Pancreas (tissue), 10 donors: ENCODE results near the gene SLC14A1. TPM values are rescaled to one million over a fixed set of nuclear protein-coding genes. Genes with fewer than 3 reads are reported as not detected.
A peak's percentile ranks its signal among the peaks of the same experiment; 100 is the strongest.

ENCODE experiments used
- ATAC-seq, 4 donors: fragments of 200-7000 bp; cut with Tn5 transposase; one replicate each; pipeline versions ENCODE4 v1.8.0 to v1.9.1; 2020; ENCODE audit warnings: mild to moderate bottlenecking in 4 of 4, moderate library complexity in 4 of 4
- DNase-seq, 6 donors: peaks; one replicate each; pipeline ENCODE4 v3.0.0-alpha.2; 2020
- FAIRE-seq: peaks from 2 replicates; lab custom pipeline; 2012; peaks lifted over from hg19 to GRCh38; lab: Jason Lieb, UNC
- H3K27ac ChIP-seq, 4 donors: fragments of 200-600 bp; sonication (generic); 1 replicate in 3 of 4; 2 replicates in 1 of 4; pipeline versions ENCODE4 v1.5.0 to v1.8.0; 2020
- H3K27me3 ChIP-seq, 4 donors: fragments of 200-600 bp; one replicate each; pipeline ENCODE4 v1.8.0; 2021
- H3K36me3 ChIP-seq, 3 donors: fragments of 200-600 bp; sonication (generic) in 1 of 3; one replicate each; pipeline versions ENCODE4 v1.5.0 to v1.8.0; 2020 to 2021
- H3K4me1 ChIP-seq, 3 donors: fragments of 200-600 bp; one replicate each; pipeline ENCODE4 v1.8.0; 2021
- H3K4me3 ChIP-seq, 4 donors: fragments of 200-600 bp; sonication (generic) in 2 of 4; one replicate each; pipeline versions ENCODE4 v1.5.0 to v1.8.0; 2020 to 2021
- H3K9me3 ChIP-seq, 4 donors: fragments of 200-600 bp; one replicate each; pipeline ENCODE4 v1.8.0; 2021
- CTCF ChIP-seq, 4 donors: fragments of 200-600 bp; sonication (generic) in 3 of 4; IDR thresholded peaks; one replicate each; pipeline versions ENCODE4 v1.5.0 to v1.8.0; 2021; ENCODE audit warnings: antibody characterized with exemption in 4 of 4
- WGBS, 2 donors: extraction: QIAGEN DNeasy Blood & Tissue Kit; methylation state at CpG; one replicate each; pipeline ENCODE4 v1.1.7; 2013; 5-methylcytosine and 5-hydroxymethylcytosine counted together
- intact Hi-C, 3 donors: fragments of 100-400 bp; cut with DNase I; formaldehyde crosslinking; loops; one replicate each; pipeline versions ENCODE4 v1.11.1 to v1.14.2; 2022
- polyA plus RNA-seq, 2 donors: library from polyadenylated mRNA; stranded (reverse); fragments of 200-250 nt; gene quantifications; one replicate each; pipeline ENCODE4 v1.2.3, GENCODE V29; 2013
- total RNA-seq, 6 donors: library from RNA; stranded (reverse); fragmentation: NEBNext Ultra II Directional in 4 of 6; extraction: Animal tissue kit (Norgen Biotek cat#: 25700) in 4 of 6; gene quantifications; one replicate each; pipeline versions ENCODE4 v1.2.1 to v1.2.4, GENCODE V29; 2021 to 2023
- donor health status: healthy with polysubstance abuse.
- donor health status: DM: no; HTN: no; CAD: no; lungs with moderate emphysema.
- donor health status: DM: no; HTN: no; CAD: no.
- donor health status: control.
- donor health status: control.
- donor health status: Bipolar disorder and iron deficiency.
- donor health status: DM: yes; HTN: yes; CAD: no.
- donor health status: DM: no; HTN: no; CAD: no.
- donor health status: DM: no; HTN: no; CAD: no.
- donor health status: DM: yes; HTN: yes; CAD: no.

Gene SLC14A1
- total and polyA plus RNA-seq, 8 donors: 0.49 to 2.5 (median 1.1) TPM

- intact Hi-C loops: no loop called here
- no peak for ATAC-seq
- DNase-seq: no peak
- H3K4me1 ChIP-seq: no peaks in the 10 kb centered on the region
- no peaks in the 10 kb centered on the region for H3K36me3 ChIP-seq
- no peak for TF ChIP-seq CTCF (IDR thresholded peaks at IDR 0.05)
- WGBS, 2 donors: 80 to 94% methylated on average over 3 of the region's 3 CpGs
- no peak for FAIRE-seq
- H3K27ac ChIP-seq: no peak overlapping the region
- H3K27me3 ChIP-seq: no peaks in the 10 kb centered on the region
- H3K9me3 ChIP-seq: no peaks in the 10 kb centered on the region
- no peak overlapping the region for H3K4me3 ChIP-seq
Measured at GRCh38 chr18:45786941-45787340, 63.0 kb downstream of the SLC14A1 start.

GRCh38 chr18:45787346-45787745 is 63.4 kb downstream of the SLC14A1 start:
- no peak for ATAC-seq

GRCh38 chr18:45788861-45789260 is 64.9 kb downstream of the SLC14A1 start:
- Histone ChIP-seq H3K36me3 (no peaks in the 10 kb centered on the region), H3K27ac (no peak overlapping the region), H3K4me3 (no peak overlapping the region), H3K27me3 (no peaks in the 10 kb centered on the region), H3K9me3 (no peaks in the 10 kb centered on the region), H3K4me1 (no peaks in the 10 kb centered on the region)
- WGBS, 2 donors: 85 to 97% methylated on average over 3 of the region's 3 CpGs
- no peak for TF ChIP-seq CTCF (IDR thresholded peaks at IDR 0.05)
- FAIRE-seq (no peak), ATAC-seq (no peak), DNase-seq (no peak)
- intact Hi-C loops: no loop called here

More at GRCh38 chr18:45787346-45787745, 63.4 kb downstream of the SLC14A1 start:
- Histone ChIP-seq H3K27me3 (no peaks in the 10 kb centered on the region), H3K27ac (no peak overlapping the region), H3K4me1 (no peaks in the 10 kb centered on the region), H3K9me3 (no peaks in the 10 kb centered on the region), H3K36me3 (no peaks in the 10 kb centered on the region), H3K4me3 (no peak overlapping the region)
- intact Hi-C loops: no loop called here
- FAIRE-seq (no peak), DNase-seq (no peak)
- WGBS, 2 donors: 98 to 100% methylated on average over 1 of the region's 1 CpG
- no peak for TF ChIP-seq CTCF (IDR thresholded peaks at IDR 0.05)

- no peak for FAIRE-seq
- ATAC-seq: no peak
- WGBS, 2 donors: 77 to 82% methylated on average over 5 of the region's 5 CpGs
- Histone ChIP-seq H3K27me3 (no peaks in the 10 kb centered on the region), H3K36me3 (no peaks in the 10 kb centered on the region), H3K4me1 (no peaks in the 10 kb centered on the region), H3K4me3 (no peak overlapping the region), H3K9me3 (no peaks in the 10 kb centered on the region), H3K27ac (no peak overlapping the region)
- TF ChIP-seq CTCF (IDR thresholded peaks at IDR 0.05): no peak
- intact Hi-C loops: no loop called here
- DNase-seq: no peak
Measured at GRCh38 chr18:45792506-45793263, 68.7 kb downstream of the SLC14A1 start.

GRCh38 chr18:45793264-45793965 is 69.4 kb downstream of the SLC14A1 start:
- WGBS, 2 donors: 40 to 51% methylated on average over 4 of the region's 4 CpGs
- FAIRE-seq (no peak), DNase-seq (no peak), ATAC-seq (peak in 1 of 4 donors; percentile 30)
- H3K27ac ChIP-seq: no peak overlapping the region
- no peaks in the 10 kb centered on the region for H3K27me3 ChIP-seq
- no peaks in the 10 kb centered on the region for H3K36me3 ChIP-seq
- H3K4me3 ChIP-seq: no peak overlapping the region
- TF ChIP-seq CTCF (IDR thresholded peaks at IDR 0.05): no peak
- H3K9me3 ChIP-seq: no peaks in the 10 kb centered on the region
- intact Hi-C loops: no loop called here
- H3K4me1 ChIP-seq: no peaks in the 10 kb centered on the region
